ENCODE results near the gene INSR. TPM values are rescaled to one million over a fixed set of nuclear protein-coding genes. Genes with fewer than 3 reads are reported as not detected.

INSR gene
- total RNA-seq, 1 experiment from 2014 or later = 13.7 TPM

DNA sequence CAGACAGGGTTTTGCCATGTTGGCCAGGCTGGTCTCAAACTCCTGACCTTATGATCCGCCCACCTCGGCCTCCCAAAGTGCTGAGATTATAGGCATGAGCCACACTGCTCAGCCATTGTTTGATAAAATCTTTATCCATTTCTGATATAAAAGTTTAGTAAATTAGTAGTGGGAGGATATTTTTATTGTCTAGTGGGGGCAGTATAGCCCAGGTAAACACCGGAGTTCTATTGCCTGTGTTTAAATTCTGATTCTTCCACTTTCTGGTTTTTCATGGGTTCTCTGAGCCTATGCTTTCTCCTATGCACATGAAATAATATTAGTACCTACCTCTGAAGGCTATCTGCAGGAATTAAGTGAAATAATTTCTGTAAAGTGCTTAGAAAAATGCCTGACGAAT, 34.4 kb upstream of the INSR start:
- Histone ChIP-seq H3K9me2 (replicated peaks; ENCODE audit: low read length) (no peaks in the 10 kb centered on the region), H3K4me3 (ENCODE audit: low read length) (no peak overlapping the region), H3K27ac (ENCODE audit: low read length) (no peak overlapping the region), H4K20me1 (ENCODE audit: low read length) (no peaks in the 10 kb centered on the region), H3K9ac (ENCODE audit: low read length) (no peak overlapping the region), H3K36me3 (ENCODE audit: low read depth, low read length) (no peaks in the 10 kb centered on the region), H3K4me2 (ENCODE audit: low read length) (no peak overlapping the region), H2AFZ (ENCODE audit: low read length) (no peak overlapping the region), H3K4me1 (ENCODE audit: insufficient read depth, low read length) (no peaks in the 10 kb centered on the region), H3K9me3 (ENCODE audit: low read length) (no peaks in the 10 kb centered on the region), H3K27me3 (ENCODE audit: low read length) (no peaks in the 10 kb centered on the region), H3F3A (ENCODE audit: low read length, unreplicated experiment) (no peaks in the 10 kb centered on the region), H3K79me2 (ENCODE audit: low read length) (no peaks in the 10 kb centered on the region)
- no peak for ATAC-seq
- TF ChIP-seq EZH2 (IDR thresholded peaks at IDR 0.05; ENCODE audit: low read length, unreplicated experiment) = no peak
- TF ChIP-seq, protein P1, sequence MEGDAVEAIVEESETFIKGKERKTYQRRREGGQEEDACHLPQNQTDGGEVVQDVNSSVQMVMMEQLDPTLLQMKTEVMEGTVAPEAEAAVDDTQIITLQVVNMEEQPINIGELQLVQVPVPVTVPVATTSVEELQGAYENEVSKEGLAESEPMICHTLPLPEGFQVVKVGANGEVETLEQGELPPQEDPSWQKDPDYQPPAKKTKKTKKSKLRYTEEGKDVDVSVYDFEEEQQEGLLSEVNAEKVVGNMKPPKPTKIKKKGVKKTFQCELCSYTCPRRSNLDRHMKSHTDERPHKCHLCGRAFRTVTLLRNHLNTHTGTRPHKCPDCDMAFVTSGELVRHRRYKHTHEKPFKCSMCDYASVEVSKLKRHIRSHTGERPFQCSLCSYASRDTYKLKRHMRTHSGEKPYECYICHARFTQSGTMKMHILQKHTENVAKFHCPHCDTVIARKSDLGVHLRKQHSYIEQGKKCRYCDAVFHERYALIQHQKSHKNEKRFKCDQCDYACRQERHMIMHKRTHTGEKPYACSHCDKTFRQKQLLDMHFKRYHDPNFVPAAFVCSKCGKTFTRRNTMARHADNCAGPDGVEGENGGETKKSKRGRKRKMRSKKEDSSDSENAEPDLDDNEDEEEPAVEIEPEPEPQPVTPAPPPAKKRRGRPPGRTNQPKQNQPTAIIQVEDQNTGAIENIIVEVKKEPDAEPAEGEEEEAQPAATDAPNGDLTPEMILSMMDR (conservative IDR thresholded peaks at IDR 0.05; ENCODE audit: low read depth, low read length) = peak; percentile 50
- BruUV-seq (replicated peaks) = no TSS peak
- intact Hi-C loops (cut with micrococcal nuclease) = no loop called here
- no peak for DNase-seq
- ChIA-PET POLR2A (ENCODE audit: unreplicated experiment) (no interaction called here), CTCF (no interaction called here)

DNA sequence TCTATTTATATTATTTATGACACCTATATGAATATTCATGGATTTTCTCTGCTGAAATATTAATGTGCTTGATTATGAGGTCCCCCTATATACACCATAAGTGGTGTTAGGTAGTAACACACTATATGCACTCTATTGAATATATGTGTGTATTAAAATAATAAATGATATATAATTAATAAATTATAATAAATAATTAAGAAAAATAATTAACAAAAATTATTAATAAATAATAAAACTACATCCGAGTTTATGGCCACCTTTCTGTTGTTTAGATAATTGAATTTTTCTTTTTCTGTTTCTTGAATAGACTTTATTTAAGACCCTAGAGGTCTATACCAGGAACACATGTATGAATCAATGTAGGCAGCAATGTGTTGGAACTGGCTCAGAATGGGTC, 33.6 kb upstream of the INSR start:
- Histone ChIP-seq H3K9me2 (replicated peaks; ENCODE audit: low read length) (no peaks in the 10 kb centered on the region), H3K4me2 (ENCODE audit: low read length) (no peak overlapping the region), H3K9ac (ENCODE audit: low read length) (no peak overlapping the region), H4K20me1 (ENCODE audit: low read length) (no peaks in the 10 kb centered on the region), H3K9me3 (ENCODE audit: low read length) (no peaks in the 10 kb centered on the region), H3K36me3 (ENCODE audit: low read depth, low read length) (no peaks in the 10 kb centered on the region), H3K4me1 (ENCODE audit: insufficient read depth, low read length) (no peaks in the 10 kb centered on the region), H3F3A (ENCODE audit: low read length, unreplicated experiment) (no peaks in the 10 kb centered on the region), H3K27me3 (ENCODE audit: low read length) (no peaks in the 10 kb centered on the region), H3K79me2 (ENCODE audit: low read length) (no peaks in the 10 kb centered on the region), H3K4me3 (ENCODE audit: low read length) (no peak overlapping the region), H2AFZ (ENCODE audit: low read length) (no peak overlapping the region), H3K27ac (ENCODE audit: low read length) (no peak overlapping the region)
- CTCF ChIA-PET = no interaction called here
- TF ChIP-seq EZH2 (IDR thresholded peaks at IDR 0.05; ENCODE audit: low read length, unreplicated experiment) = no peak
- TF ChIP-seq EZH2phosphoT487 (IDR thresholded peaks at IDR 0.05; ENCODE audit: borderline replicate concordance, low read length) = no peak
- TF ChIP-seq, protein P1 (conservative IDR thresholded peaks at IDR 0.05; ENCODE audit: low read depth, low read length) = no peak
- ATAC-seq (no peak), DNase-seq (no peak)
- no TSS peak for BruUV-seq (replicated peaks)
- POLR2A ChIA-PET (ENCODE audit: unreplicated experiment) = no interaction called here
- intact Hi-C loops (cut with micrococcal nuclease) = no loop called here

DNA sequence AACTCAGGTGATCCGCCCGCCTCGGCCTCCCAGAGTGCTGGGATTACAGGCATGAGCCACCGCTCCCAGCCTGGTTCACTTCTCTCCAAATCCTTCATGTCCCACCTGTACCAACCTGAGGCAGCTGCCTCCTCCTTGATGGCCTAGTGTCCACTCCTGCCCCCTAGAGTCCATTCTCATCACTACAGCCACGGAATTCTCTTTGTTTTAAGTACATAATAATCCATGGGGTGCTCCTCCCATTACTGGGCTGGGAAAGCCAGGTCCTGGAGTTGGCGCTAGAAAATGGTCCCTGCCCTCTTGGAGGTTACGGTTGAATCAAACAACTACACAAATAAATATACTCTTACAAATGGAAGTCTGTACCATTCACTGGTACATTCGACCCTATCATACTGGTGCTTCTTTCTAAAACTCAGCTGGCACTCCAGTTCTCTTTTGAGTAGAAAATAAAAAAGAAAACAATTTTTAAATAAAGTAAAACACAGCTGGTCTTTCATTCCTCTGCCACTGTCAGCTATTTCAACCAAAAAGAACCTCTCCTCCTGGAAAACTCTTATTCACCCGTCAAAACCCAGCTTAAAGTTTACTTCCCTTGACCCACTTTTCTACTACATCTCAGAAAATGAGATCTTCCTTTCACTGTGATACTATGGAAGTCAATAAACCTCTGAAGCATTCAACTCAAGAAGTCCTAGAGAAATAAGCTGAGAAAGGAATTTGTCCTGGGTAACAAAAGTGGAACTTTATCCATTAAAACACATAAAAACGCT, 32.1 kb upstream of the INSR start:
- H3K9me2 ChIP-seq (replicated peaks; ENCODE audit: low read length) = no peaks in the 10 kb centered on the region
- peak; percentile 42; the same call in 1 of the 2 replicates for ATAC-seq

More for the DNA sequence above, 32.1 kb upstream of the INSR start:
- no TSS peak for BruUV-seq (replicated peaks)
- Histone ChIP-seq H3K9ac (ENCODE audit: low read length) (no peak overlapping the region), H3K36me3 (ENCODE audit: low read depth, low read length) (no peaks in the 10 kb centered on the region), H3K27ac (ENCODE audit: low read length) (no peak overlapping the region), H3F3A (ENCODE audit: low read length, unreplicated experiment) (no peaks in the 10 kb centered on the region), H3K9me3 (ENCODE audit: low read length) (no peaks in the 10 kb centered on the region), H3K4me2 (ENCODE audit: low read length) (no peak overlapping the region), H3K27me3 (ENCODE audit: low read length) (no peaks in the 10 kb centered on the region), H2AFZ (ENCODE audit: low read length) (no peak overlapping the region), H3K4me3 (ENCODE audit: low read length) (no peak overlapping the region), H3K4me1 (ENCODE audit: insufficient read depth, low read length) (no peaks in the 10 kb centered on the region), H3K79me2 (ENCODE audit: low read length) (no peaks in the 10 kb centered on the region), H4K20me1 (ENCODE audit: low read length) (no peaks in the 10 kb centered on the region)
- DNase-seq = peak; percentile 79
- no peak for TF ChIP-seq EZH2 (IDR thresholded peaks at IDR 0.05; ENCODE audit: low read length, unreplicated experiment)
- TF ChIP-seq, protein P1 (conservative IDR thresholded peaks at IDR 0.05; ENCODE audit: low read depth, low read length) = peak; percentile 75
- CTCF ChIA-PET = no interaction called here
- intact Hi-C loops (cut with micrococcal nuclease) = no loop called here
- POLR2A ChIA-PET (ENCODE audit: unreplicated experiment) = no interaction called here
